ENCODE measurements around the gene COA6. TPM values are rescaled to one million over a fixed set of nuclear protein-coding genes. Genes with fewer than 3 reads are reported as not detected.

Gene COA6
- total and polyA plus RNA-seq, 2 experiments from 2014 or later, result 67.8 to 82.9 TPM

DNA sequence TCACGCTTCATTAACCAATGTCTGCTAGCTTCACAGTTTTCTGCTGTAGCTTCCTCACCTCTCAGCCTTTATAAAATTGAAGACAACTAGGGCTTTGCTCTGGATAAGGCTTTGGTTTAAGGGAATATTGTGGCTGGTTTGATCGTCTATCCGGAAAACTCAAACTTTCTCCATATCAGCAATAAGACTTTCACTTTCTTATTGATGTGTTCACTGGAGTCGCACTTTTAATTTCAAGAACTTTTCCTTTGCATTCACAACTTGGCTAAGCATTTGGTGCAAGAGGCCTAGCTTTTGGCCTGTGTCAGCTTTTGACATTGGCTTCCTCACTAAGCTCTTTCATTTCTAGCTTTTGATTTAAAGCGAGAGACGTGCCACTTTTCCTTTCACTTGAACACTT, 12.9 kb downstream of the COA6 start:
- TF ChIP-seq, protein P1, sequence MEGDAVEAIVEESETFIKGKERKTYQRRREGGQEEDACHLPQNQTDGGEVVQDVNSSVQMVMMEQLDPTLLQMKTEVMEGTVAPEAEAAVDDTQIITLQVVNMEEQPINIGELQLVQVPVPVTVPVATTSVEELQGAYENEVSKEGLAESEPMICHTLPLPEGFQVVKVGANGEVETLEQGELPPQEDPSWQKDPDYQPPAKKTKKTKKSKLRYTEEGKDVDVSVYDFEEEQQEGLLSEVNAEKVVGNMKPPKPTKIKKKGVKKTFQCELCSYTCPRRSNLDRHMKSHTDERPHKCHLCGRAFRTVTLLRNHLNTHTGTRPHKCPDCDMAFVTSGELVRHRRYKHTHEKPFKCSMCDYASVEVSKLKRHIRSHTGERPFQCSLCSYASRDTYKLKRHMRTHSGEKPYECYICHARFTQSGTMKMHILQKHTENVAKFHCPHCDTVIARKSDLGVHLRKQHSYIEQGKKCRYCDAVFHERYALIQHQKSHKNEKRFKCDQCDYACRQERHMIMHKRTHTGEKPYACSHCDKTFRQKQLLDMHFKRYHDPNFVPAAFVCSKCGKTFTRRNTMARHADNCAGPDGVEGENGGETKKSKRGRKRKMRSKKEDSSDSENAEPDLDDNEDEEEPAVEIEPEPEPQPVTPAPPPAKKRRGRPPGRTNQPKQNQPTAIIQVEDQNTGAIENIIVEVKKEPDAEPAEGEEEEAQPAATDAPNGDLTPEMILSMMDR (IDR thresholded peaks at IDR 0.05; ENCODE audit: poor library complexity), result no peak
- Histone ChIP-seq H3K4me2 (no peak overlapping the region), H3K27me3 (no peaks in the 10 kb centered on the region)

DNA sequence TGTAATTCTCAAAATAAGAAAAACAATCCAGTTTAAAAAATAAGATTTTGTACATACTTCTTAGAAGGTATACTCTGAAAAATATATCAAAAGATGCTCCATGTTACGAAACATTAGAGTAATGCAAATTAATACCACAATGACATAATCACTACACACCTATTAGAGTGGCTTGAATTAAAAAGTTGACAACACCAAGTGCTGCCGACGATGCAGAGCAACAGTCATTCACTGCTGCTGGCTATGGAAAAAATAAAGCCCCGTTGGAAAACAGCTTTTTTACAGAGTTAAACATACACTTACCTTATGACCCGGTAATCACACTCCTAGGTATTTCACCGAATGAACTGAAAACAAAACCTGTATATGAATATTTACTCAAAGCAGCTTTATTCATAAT, 14.8 kb downstream of the COA6 start:
- Histone ChIP-seq H3K4me2 (no peak overlapping the region), H2AFZ (no peak overlapping the region), H3K4me3 (no peak overlapping the region), H3K9me2 (replicated peaks; ENCODE audit: insufficient read depth) (no peaks in the 10 kb centered on the region), H3K9me3 (ENCODE audit: low read depth) (no peaks in the 10 kb centered on the region), H3K36me3 (replicated peaks; ENCODE audit: insufficient read depth, low read depth) (no peaks in the 10 kb centered on the region), H3K79me2 (no peaks in the 10 kb centered on the region), H4K20me1 (ENCODE audit: insufficient read depth, poor library complexity, severe bottlenecking) (no peaks in the 10 kb centered on the region), H3K4me1 (ENCODE audit: insufficient read depth) (no peaks in the 10 kb centered on the region), H3K27me3 (no peaks in the 10 kb centered on the region), H3K27ac (no peak overlapping the region)
- no peak for DNase-seq (ENCODE audit: low spot score)
- WGBS (ENCODE audit: low lambda C conversion rate, missing lambda C conversion rate), result 77% methylated on average over 6 of the region's 6 CpGs
- TF ChIP-seq, protein P1 (IDR thresholded peaks at IDR 0.05; ENCODE audit: poor library complexity), result no peak
- TF ChIP-seq EZH2 (IDR thresholded peaks at IDR 0.05; ENCODE audit: borderline replicate concordance) (no peak), EZH2phosphoT487 (IDR thresholded peaks at IDR 0.05; ENCODE audit: low read depth, severe bottlenecking, unreplicated experiment) (no peak)

More for the DNA sequence above, 12.9 kb downstream of the COA6 start:
- WGBS (ENCODE audit: low lambda C conversion rate, missing lambda C conversion rate), result 92% methylated on average over 6 of the region's 6 CpGs
- H3K9me3 ChIP-seq (ENCODE audit: low read depth), result no peaks in the 10 kb centered on the region
- H3K36me3 ChIP-seq (replicated peaks; ENCODE audit: insufficient read depth, low read depth), result no peaks in the 10 kb centered on the region
- H3K9me2 ChIP-seq (replicated peaks; ENCODE audit: insufficient read depth), result no peaks in the 10 kb centered on the region
- no peak overlapping the region for H3K27ac ChIP-seq
- no peaks in the 10 kb centered on the region for H4K20me1 ChIP-seq (ENCODE audit: insufficient read depth, poor library complexity, severe bottlenecking)
- no peaks in the 10 kb centered on the region for H3K79me2 ChIP-seq
- no peak for DNase-seq (ENCODE audit: low spot score)
- H2AFZ ChIP-seq, result no peak overlapping the region
- no peak overlapping the region for H3K4me3 ChIP-seq
- H3K4me1 ChIP-seq (ENCODE audit: insufficient read depth), result no peaks in the 10 kb centered on the region

DNA sequence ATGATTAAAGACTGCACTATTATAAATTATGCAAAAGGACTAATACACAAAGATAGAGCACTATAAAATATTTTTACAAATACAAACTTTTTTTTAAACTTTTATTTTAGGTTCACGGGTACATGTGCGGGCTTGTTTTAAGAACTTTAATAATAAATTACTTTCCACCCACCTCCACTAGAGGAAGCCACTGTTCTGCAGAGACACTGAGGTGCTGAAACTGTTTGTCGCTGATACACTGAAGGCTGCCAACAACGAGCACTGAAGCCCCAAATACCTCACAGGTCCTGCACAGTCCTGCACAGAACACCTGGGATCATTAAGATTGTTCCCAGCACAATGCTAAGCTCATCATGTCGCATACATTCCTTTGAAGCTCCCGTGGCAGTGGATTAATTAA, 19.9 kb downstream of the COA6 start:
- H3K4me2 ChIP-seq, result no peak overlapping the region

More for the DNA sequence above, 19.9 kb downstream of the COA6 start:
- Histone ChIP-seq H3K9me3 (ENCODE audit: low read depth) (no peaks in the 10 kb centered on the region), H2AFZ (no peak overlapping the region), H3K27ac (no peak overlapping the region), H3K4me1 (ENCODE audit: insufficient read depth) (no peaks in the 10 kb centered on the region), H3K4me3 (no peak overlapping the region), H3K36me3 (replicated peaks; ENCODE audit: insufficient read depth, low read depth) (no peaks in the 10 kb centered on the region), H3K9me2 (replicated peaks; ENCODE audit: insufficient read depth) (no peaks in the 10 kb centered on the region), H3K79me2 (no peaks in the 10 kb centered on the region), H4K20me1 (ENCODE audit: insufficient read depth, poor library complexity, severe bottlenecking) (no peaks in the 10 kb centered on the region), H3K27me3 (no peaks in the 10 kb centered on the region)
- WGBS (ENCODE audit: low lambda C conversion rate, missing lambda C conversion rate), result 91% methylated on average over 6 of the region's 6 CpGs
- TF ChIP-seq EZH2 (IDR thresholded peaks at IDR 0.05; ENCODE audit: borderline replicate concordance), result no peak
- TF ChIP-seq, protein P1 (IDR thresholded peaks at IDR 0.05; ENCODE audit: poor library complexity), result no peak
- TF ChIP-seq EZH2phosphoT487 (IDR thresholded peaks at IDR 0.05; ENCODE audit: low read depth, severe bottlenecking, unreplicated experiment), result no peak
- no peak for DNase-seq (ENCODE audit: low spot score)

Measured in hepatocyte (in vitro differentiated cells).